Gastrocnemius medialis (tissue), 4 donors: ENCODE data around the gene MLST8. TPM values are rescaled to one million over a fixed set of nuclear protein-coding genes. Genes with fewer than 3 reads are reported as not detected.

Source experiments
- ATAC-seq, 2 donors: fragments of 150-250 bp; one replicate each; pipeline ENCODE4 v1.9.1; 2016
- DNase-seq, 2 donors: peaks; one replicate each; pipeline ENCODE4 v3.0.0-alpha.2; 2019
- H3K27ac ChIP-seq, 4 donors: fragments of 200-600 bp; sonication (generic); 1 replicate in 1 of 4; 2 replicates in 3 of 4; pipeline ENCODE4 v1.5.1; 2016 to 2018; ENCODE audit warnings: mild to moderate bottlenecking in 2 of 4, moderate library complexity in 1 of 4
- H3K27me3 ChIP-seq, 3 donors: fragments of 200-600 bp; sonication (generic) in 2 of 3; 1 replicate in 1 of 3; 2 replicates in 2 of 3; pipeline versions ENCODE4 v1.5.1 to v1.6.0; 2016 to 2019; ENCODE audit warnings: mild to moderate bottlenecking in 1 of 3, moderate library complexity in 1 of 3
- H3K36me3 ChIP-seq, 2 donors: fragments of 200-600 bp; sonication (generic) in 1 of 2; one replicate each; pipeline ENCODE4 v1.5.1; 2017 to 2018
- H3K4me1 ChIP-seq, 2 donors: fragments of 200-600 bp; sonication (generic) in 1 of 2; one replicate each; pipeline ENCODE4 v1.5.1; 2016 to 2017; ENCODE audit warnings: mild to moderate bottlenecking in 2 of 2
- H3K4me3 ChIP-seq, 4 donors: fragments of 200-600 bp; sonication (generic) in 3 of 4; 1 replicate in 1 of 4; 2 replicates in 3 of 4; pipeline ENCODE4 v1.5.1; 2016 to 2019; ENCODE audit warnings: mild to moderate bottlenecking in 2 of 4
- H3K9me3 ChIP-seq, 3 donors: fragments of 200-600 bp; sonication (generic) in 2 of 3; 1 replicate in 1 of 3; 2 replicates in 2 of 3; pipeline ENCODE4 v1.5.1; 2016 to 2019
- CTCF ChIP-seq, 5 experiments: fragments of 450-650 bp in 3 of 5; fragments of 200-600 bp in 2 of 5; sonication (generic) in 2 of 5; IDR thresholded peaks in 4 of 5; conservative IDR thresholded peaks in 1 of 5; 1 replicate in 4 of 5; 2 replicates in 1 of 5; pipeline ENCODE4 v1.5.1; 2016 to 2019; ENCODE audit warnings: antibody characterized with exemption in 5 of 5, mild to moderate bottlenecking in 3 of 5, moderate library complexity in 3 of 5
- POLR2A ChIP-seq, 2 donors: fragments of 450-650 bp; IDR thresholded peaks; one replicate each; pipeline ENCODE4 v1.6.1; 2017; ENCODE audit warnings: antibody characterized with exemption in 2 of 2, mild to moderate bottlenecking in 2 of 2, moderate library complexity in 2 of 2
- in situ Hi-C, 4 donors: fragments of 200-750 bp; cut with MboI; loops; one replicate each; pipeline versions ENCODE4 v1.15.0 to v1.8.0; 2017; ENCODE audit warnings: low sequenced_read_pairs in 4 of 4
- intact Hi-C: fragments of 100-400 bp; cut with DNase I; formaldehyde crosslinking; loops from one replicate; pipeline ENCODE4 v1.15.1; 2023; ENCODE audit warnings: low total_unique reads
- total RNA-seq, 4 donors: library from RNA; depleted of rRNA; stranded (reverse); fragments of >200 nt; gene quantifications; one replicate each; pipeline versions ENCODE4 v1.1.0 to v1.2.3, GENCODE V29; 2016

MLST8 gene
- total RNA-seq, 4 donors from 2014 or later = 40.3 to 77.0 (median 73.5) TPM

- intact Hi-C loops (loop anchor here (10.0 kb wide), 1 partner anchor 435 kb away; the partner anchor contains the start of genes EME2, MRPS34 and NME3), in situ Hi-C loops (no loop called here)
- Histone ChIP-seq H3K27ac (peak overlapping the region; percentile 77 to 91 (median 88)), H3K9me3 (no peaks in the 10 kb centered on the region), H3K27me3 (no peaks in the 10 kb centered on the region), H3K36me3 (peaks cover 0 to 35% of the 10 kb centered on the region in 2 donors), H3K4me3 (no peak overlapping the region), H3K4me1 (peaks cover 49 to 50% of the 10 kb centered on the region in 2 donors)
- DNase-seq (no peak), ATAC-seq (no peak)
- TF ChIP-seq CTCF (IDR thresholded peaks at IDR 0.05 in 4 of 5, conservative IDR thresholded peaks at IDR 0.05 in 1 of 5) (no peak), POLR2A (IDR thresholded peaks at IDR 0.05) (no peak)
These were observed 4.7 kb downstream of the MLST8 start for GRCh38 chr16:2210009-2210332.

GRCh38 chr16:2210386-2211365 is 5.4 kb downstream of the MLST8 start, which contains the start of gene BRICD5:
TSS of gene BRICD5 (minus strand) at chr16:2210863. CDS start at chr16:2210833, 30 bp downstream.
- Histone ChIP-seq H3K27ac (peak within 1 kb of the TSS; percentile 77 to 91 (median 88)), H3K4me3 (no peak within 1 kb of the TSS), H3K4me1 (peaks cover 49 to 50% of the 10 kb centered on the region in 2 donors), H3K27me3 (no peaks in the 10 kb centered on the region), H3K9me3 (no peaks in the 10 kb centered on the region), H3K36me3 (peaks cover 0 to 35% of the 10 kb centered on the region in 2 donors)
- ATAC-seq (no peak), DNase-seq (peak in 1 of 2 donors; percentile 74)
- in situ Hi-C loops (no loop called here), intact Hi-C loops (loop anchor here (1.0 to 10.0 kb wide), 2 partner anchors 56 to 436 kb away; partner anchors contain the start of genes EME2, MRPS34 and NME3)
- no peak for TF ChIP-seq CTCF (IDR thresholded peaks at IDR 0.05 in 4 of 5, conservative IDR thresholded peaks at IDR 0.05 in 1 of 5)
- no peak for TF ChIP-seq POLR2A (IDR thresholded peaks at IDR 0.05)

GRCh38 chr16:2211923-2212347 is 6.7 kb downstream of the MLST8 start:
- Histone ChIP-seq H3K36me3 (peaks cover 0 to 31% of the 10 kb centered on the region in 2 donors), H3K4me1 (peaks cover 37 to 42% of the 10 kb centered on the region in 2 donors), H3K27me3 (no peaks in the 10 kb centered on the region), H3K9me3 (no peaks in the 10 kb centered on the region), H3K4me3 (no peak overlapping the region), H3K27ac (peak overlapping the region; percentile 77 to 91 (median 88))
- in situ Hi-C loops (no loop called here), intact Hi-C loops (loop anchor here (1.0 to 10.0 kb wide), 2 partner anchors 58 to 437 kb away; partner anchors contain the start of genes EME2, MRPS34 and NME3)
- ATAC-seq (peak; percentile 8 to 28), DNase-seq (peak; percentile 67 to 87)
- TF ChIP-seq CTCF (IDR thresholded peaks at IDR 0.05 in 4 of 5, conservative IDR thresholded peaks at IDR 0.05 in 1 of 5) = no peak
- TF ChIP-seq POLR2A (IDR thresholded peaks at IDR 0.05) = peak in 1 of 2 donors; percentile 41

GRCh38 chr16:2212362-2213324 is 7.4 kb downstream of the MLST8 start:
- in situ Hi-C loops = no loop called here
- DNase-seq (peak; percentile 76 to 93), ATAC-seq (peak; percentile 40 to 58)
- Histone ChIP-seq H3K4me3 (peak overlapping the region in 3 of 4 donors; percentile 54 to 65 (median 62)), H3K27me3 (no peaks in the 10 kb centered on the region), H3K36me3 (peaks cover 0 to 24% of the 10 kb centered on the region in 2 donors), H3K27ac (peak overlapping the region; percentile 77 to 91 (median 88)), H3K4me1 (peaks cover 36 to 42% of the 10 kb centered on the region in 2 donors), H3K9me3 (no peaks in the 10 kb centered on the region)
- TF ChIP-seq POLR2A (IDR thresholded peaks at IDR 0.05) = no peak
- TF ChIP-seq CTCF (IDR thresholded peaks at IDR 0.05 in 4 of 5, conservative IDR thresholded peaks at IDR 0.05 in 1 of 5) = no peak
- intact Hi-C loops = loop anchor here (10.0 kb wide), 1 partner anchor 438 kb away; the partner anchor contains the start of genes EME2, MRPS34 and NME3
